Astrocyte of the spinal cord (primary cell): ENCODE results near the gene JMJD1C.
"Not testable (repeated sequence)": the region's sequence is repeated elsewhere in the genome, so short reads cannot be mapped to it uniquely, and the experiment has no call there.

Experiments used
- DNase-seq: peaks from one replicate; pipeline ENCODE4 v3.0.0; 2011; ENCODE audit warnings: low read depth, low spot score
- H3K4me3 ChIP-seq: 2 replicates; pipeline ENCODE4 v1.5.1; 2011; ENCODE audit warnings: low read depth, mild to moderate bottlenecking, low read length, moderate library complexity
- in situ Hi-C: cut with HindIII; loops from 2 replicates; pipeline ENCODE4 v1.10.0; 2017; ENCODE audit warnings: low sequenced_read_pairs
- TF ChIP-seq, protein P1 (sequence below): IDR thresholded peaks from 2 replicates; pipeline ENCODE4 v1.5.1; 2012; ENCODE audit warnings: low read depth, mild to moderate bottlenecking, low read length, inconsistent platforms

The JMJD1C gene

DNA sequence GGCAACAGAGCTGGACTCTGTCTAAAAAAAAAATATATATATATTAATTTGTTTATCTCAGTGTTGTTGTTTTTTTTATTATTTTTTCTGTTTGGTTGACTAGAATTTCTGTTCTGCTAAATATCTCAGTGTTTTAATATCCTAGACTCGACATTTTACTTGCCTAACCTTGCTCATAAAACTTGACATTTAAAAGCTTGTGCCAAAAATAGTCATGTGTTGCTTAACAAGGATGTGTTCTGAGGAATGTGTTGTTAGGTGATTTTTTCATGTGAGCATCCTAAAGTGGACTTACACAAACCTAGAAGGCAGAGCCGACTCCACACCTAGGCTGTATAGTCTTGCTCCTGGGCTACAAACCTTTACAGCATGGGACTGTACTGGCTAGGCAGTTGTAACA lies 309.5 kb downstream of the JMJD1C start:
- in situ Hi-C loops = no loop called here
- TF ChIP-seq, protein P1, sequence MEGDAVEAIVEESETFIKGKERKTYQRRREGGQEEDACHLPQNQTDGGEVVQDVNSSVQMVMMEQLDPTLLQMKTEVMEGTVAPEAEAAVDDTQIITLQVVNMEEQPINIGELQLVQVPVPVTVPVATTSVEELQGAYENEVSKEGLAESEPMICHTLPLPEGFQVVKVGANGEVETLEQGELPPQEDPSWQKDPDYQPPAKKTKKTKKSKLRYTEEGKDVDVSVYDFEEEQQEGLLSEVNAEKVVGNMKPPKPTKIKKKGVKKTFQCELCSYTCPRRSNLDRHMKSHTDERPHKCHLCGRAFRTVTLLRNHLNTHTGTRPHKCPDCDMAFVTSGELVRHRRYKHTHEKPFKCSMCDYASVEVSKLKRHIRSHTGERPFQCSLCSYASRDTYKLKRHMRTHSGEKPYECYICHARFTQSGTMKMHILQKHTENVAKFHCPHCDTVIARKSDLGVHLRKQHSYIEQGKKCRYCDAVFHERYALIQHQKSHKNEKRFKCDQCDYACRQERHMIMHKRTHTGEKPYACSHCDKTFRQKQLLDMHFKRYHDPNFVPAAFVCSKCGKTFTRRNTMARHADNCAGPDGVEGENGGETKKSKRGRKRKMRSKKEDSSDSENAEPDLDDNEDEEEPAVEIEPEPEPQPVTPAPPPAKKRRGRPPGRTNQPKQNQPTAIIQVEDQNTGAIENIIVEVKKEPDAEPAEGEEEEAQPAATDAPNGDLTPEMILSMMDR = no peak
- H3K4me3 ChIP-seq = no peak overlapping the region
- no peak for DNase-seq

DNA sequence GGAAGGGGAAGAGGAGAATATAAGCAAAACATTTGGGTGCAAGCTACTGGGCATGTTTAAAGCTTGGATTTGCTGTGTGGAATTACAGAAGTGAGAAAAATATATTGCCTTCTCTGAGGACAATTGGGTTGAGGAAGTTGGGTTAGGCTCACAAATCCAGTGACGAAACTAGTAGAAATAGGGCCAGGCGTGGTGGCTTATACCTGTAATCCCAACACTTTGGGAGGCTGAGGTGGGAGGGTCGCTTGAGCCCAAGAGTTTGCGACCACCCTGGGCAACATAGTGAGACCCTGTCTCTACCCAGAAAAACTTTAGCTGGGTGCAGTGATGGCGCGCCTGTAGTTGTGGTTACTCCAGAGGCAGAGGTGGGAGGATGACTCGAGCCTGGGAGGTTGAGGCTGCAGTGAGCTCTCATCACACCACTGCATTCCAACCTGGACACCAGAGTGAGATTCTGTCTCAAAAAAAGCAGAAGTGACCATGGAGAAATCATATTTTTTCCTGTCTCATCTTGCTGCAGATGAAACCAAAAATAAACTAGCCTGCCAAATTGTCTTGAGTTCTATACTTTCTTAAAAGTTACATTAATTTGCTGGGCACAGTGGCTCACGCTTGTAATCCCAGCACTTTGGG lies 310.3 kb downstream of the JMJD1C start:
- no peak for DNase-seq
- no peak overlapping the region for H3K4me3 ChIP-seq
- in situ Hi-C loops = no loop called here
- TF ChIP-seq, protein P1 = no peak

DNA sequence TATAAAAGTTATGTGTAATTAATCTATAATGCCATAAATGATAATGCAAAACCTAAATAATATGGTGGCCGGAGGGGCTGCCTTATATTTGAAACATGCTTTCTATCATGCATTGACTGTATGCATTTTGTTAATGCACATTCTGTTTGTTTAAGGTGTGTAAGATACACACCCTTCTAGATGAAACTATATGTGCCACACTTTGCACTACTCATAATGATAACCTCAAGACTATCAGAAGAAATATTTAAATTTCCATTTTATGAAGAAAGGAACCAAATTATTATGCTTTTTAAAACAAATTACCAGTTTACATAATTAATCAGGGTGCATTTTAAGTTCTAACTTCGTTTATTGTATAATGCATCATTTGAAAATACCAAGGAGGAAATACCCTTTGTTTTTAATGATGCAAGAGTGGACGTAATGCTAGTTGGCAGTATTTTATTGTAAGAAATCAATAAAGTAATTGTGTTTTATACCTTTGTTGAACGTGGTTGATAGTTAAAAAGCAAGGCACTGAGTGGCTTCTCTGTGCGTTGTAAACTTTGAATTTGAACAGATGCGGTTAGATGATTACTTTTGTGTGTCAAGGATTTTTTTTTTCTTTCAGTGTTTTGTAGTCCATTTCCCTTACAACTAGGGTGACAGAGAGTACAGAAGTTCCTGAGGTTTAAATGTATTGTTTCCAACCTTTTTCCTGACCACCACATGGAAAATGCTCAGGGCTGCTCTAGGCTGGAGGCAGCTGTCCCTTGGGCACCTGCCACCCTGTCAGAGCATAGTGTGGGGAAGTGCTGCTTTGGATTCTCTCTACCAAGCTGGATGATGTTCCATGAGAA lies 311.0 kb downstream of the JMJD1C start:
- no peak overlapping the region for H3K4me3 ChIP-seq
- in situ Hi-C loops = no loop called here
- TF ChIP-seq, protein P1 = no peak
- no peak for DNase-seq

DNA sequence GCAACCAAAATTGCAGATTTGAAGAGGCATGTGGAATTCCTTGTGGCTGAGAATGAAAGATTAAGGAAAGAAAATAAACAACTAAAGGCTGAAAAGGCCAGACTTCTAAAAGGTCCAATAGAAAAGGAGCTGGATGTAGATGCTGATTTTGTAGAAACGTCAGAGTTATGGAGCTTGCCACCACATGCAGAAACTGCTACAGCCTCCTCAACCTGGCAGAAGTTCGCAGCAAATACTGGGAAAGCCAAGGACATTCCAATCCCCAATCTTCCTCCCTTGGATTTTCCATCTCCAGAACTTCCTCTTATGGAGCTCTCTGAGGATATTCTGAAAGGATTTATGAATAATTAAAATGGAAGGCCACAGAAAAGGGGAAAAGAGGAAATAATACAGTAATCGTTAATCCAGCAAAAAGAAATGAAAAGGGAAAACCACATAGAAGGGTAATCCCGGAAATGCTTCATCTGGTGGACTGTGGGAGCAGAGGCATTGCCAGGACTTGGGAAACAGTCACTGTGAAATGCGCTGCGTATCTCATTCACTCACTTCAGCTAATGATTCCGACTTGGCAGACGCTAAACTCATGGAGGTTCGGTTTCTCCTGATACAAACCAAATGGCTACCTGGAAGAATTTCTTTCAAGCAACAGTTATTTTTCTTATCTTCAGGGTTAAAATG lies 311.8 kb downstream of the JMJD1C start:
- in situ Hi-C loops, DNase-seq, H3K4me3 ChIP-seq: not testable (repeated sequence)

DNA sequence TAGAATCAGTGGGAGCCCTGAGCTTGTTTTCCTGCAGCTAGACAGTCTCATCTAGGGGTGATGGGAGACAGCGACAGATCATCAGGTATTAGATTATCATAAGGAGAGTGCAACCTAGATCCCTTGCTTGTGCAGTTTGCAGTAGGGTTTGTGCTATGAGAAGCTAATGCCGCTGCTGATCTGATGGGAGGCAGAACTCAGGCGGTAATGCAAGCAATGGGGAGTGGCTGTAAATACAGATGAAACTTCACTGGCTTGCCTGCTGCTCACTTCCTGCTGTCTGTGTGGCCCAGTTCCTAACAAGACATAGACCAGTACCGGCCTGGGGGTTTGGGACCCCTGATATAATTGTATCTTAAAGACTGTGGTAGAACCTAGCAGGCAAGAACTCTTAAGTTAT lies 315.0 kb downstream of the JMJD1C start:
- no peak for DNase-seq
- H3K4me3 ChIP-seq = no peak overlapping the region
- in situ Hi-C loops = no loop called here
- TF ChIP-seq, protein P1 = no peak

DNA sequence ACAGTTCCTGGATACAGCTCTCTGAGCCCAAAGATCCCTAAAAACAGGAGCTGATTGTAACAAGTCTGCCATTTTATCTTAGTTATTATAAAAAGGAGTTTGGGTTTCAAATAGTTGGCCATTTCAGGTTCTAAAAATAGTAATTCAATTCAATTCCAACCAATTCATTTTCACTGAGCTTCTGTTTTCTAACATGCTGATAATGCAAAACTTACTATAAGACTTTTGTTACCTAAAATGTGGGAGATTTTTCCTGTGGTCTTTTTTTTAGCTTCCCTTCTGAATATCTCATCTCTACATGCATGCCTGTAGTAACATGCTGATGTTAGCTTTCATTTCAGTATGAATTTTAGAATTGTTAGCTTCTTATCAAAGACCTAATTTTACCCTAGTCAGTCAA lies 319.3 kb downstream of the JMJD1C start:
- no peak for DNase-seq
- in situ Hi-C loops = no loop called here
- TF ChIP-seq, protein P1 = no peak
- no peak overlapping the region for H3K4me3 ChIP-seq

DNA sequence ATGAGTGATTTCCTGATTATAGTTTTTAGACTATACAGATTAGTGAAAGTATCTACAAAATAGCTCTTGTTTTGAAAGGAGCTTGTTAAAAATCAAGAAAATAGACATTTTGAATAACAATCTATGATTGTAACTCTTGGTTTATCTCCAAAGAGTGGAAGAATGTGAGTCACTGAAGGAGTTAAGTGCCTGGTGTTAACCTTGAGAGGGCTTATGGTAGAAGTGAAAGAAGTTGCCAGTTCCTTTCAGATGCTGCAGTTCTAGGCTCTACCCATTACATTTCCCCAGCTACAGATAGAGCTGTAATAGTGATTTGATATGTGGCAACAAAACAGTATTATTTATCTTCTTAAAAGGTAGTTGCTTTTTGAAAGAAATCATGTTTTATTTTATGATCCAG lies 320.0 kb downstream of the JMJD1C start:
- DNase-seq = no peak
- TF ChIP-seq, protein P1 = no peak
- H3K4me3 ChIP-seq = no peak overlapping the region
- in situ Hi-C loops = no loop called here
